ENCODE data around the gene SMS.

GRCh38 chrX:21959362-21960051 is 19.0 kb downstream of the SMS start:
- TF ChIP-seq CTCF (IDR thresholded peaks at IDR 0.05; ENCODE audit: insufficient read depth, low read depth, low read length) (no peak), EZH2 (IDR thresholded peaks at IDR 0.05; ENCODE audit: insufficient read depth, low read length) (no peak)

All from astrocyte (in vitro differentiated cells and primary cell).